ENCODE measurements around the gene C1orf35.
"Not testable (repeated sequence)": the region's sequence is repeated elsewhere in the genome, so short reads cannot be mapped to it uniquely, and the experiment has no call there.

Gene C1orf35

GRCh38 chr1:228142155-228142691 is 39.1 kb upstream of the C1orf35 start:
- no peak for DNase-seq (ENCODE audit: low read depth in 2 of 2)

GRCh38 chr1:228141226-228142044 is 38.3 kb upstream of the C1orf35 start:
- DNase-seq (ENCODE audit: low read depth in 2 of 2) = no peak

- DNase-seq (ENCODE audit: low read depth in 2 of 2) = no peak
Observed at GRCh38 chr1:228140724-228141225, 37.6 kb upstream of the C1orf35 start.

- peak; percentile 100 for DNase-seq (ENCODE audit: low read depth in 2 of 2)
Observed at GRCh38 chr1:228139931-228140723, 37.0 kb upstream of the C1orf35 start, which contains the start of gene GUK1. TSS of gene GUK1 (plus strand) at chr1:228140279. CDS start at chr1:228140303, 24 bp downstream.

- DNase-seq (ENCODE audit: low read depth in 2 of 2) = no peak
Observed at GRCh38 chr1:228139406-228139930, 36.3 kb upstream of the C1orf35 start.

GRCh38 chr1:228136901-228137300 is 33.8 kb upstream of the C1orf35 start:
- no peak for DNase-seq (ENCODE audit: low read depth in 2 of 2)

GRCh38 chr1:228134591-228134990 is 31.5 kb upstream of the C1orf35 start:
- no peak for DNase-seq (ENCODE audit: low read depth in 2 of 2)

- DNase-seq (ENCODE audit: low read depth in 2 of 2) = no peak
Observed at GRCh38 chr1:228131766-228132165, 28.6 kb upstream of the C1orf35 start.

GRCh38 chr1:228125185-228125584 is 22.1 kb upstream of the C1orf35 start:
- no peak for DNase-seq (ENCODE audit: low read depth in 2 of 2)

GRCh38 chr1:228123505-228123904 is 20.4 kb upstream of the C1orf35 start:
- no peak for DNase-seq (ENCODE audit: low read depth in 2 of 2)

- DNase-seq (ENCODE audit: low read depth in 2 of 2) = no peak
Observed at GRCh38 chr1:228122921-228123441, 19.9 kb upstream of the C1orf35 start.

- DNase-seq (ENCODE audit: low read depth in 2 of 2) = no peak
Observed at GRCh38 chr1:228120857-228121489, 17.8 kb upstream of the C1orf35 start.

- DNase-seq (ENCODE audit: low read depth in 2 of 2) = no peak
Observed at GRCh38 chr1:228120351-228120750, 17.2 kb upstream of the C1orf35 start.

GRCh38 chr1:228118040-228118439 is 14.9 kb upstream of the C1orf35 start:
- DNase-seq (ENCODE audit: low read depth in 2 of 2) = no peak

- DNase-seq (ENCODE audit: low read depth in 2 of 2) = no peak
Observed at GRCh38 chr1:228117335-228117734, 14.2 kb upstream of the C1orf35 start.

GRCh38 chr1:228114827-228115226 is 11.7 kb upstream of the C1orf35 start:
- DNase-seq (ENCODE audit: low read depth in 2 of 2) = no peak

- DNase-seq (ENCODE audit: low read depth in 2 of 2) = no peak
Observed at GRCh38 chr1:228112617-228113016, 9.5 kb upstream of the C1orf35 start.

- DNase-seq (ENCODE audit: low read depth in 2 of 2) = no peak
Observed at GRCh38 chr1:228112167-228112566, 9.0 kb upstream of the C1orf35 start.

GRCh38 chr1:228111315-228111714 is 8.2 kb upstream of the C1orf35 start:
- DNase-seq (ENCODE audit: low read depth in 2 of 2) = not testable (repeated sequence)

GRCh38 chr1:228110556-228110955 is 7.4 kb upstream of the C1orf35 start:
- DNase-seq (ENCODE audit: low read depth in 2 of 2) = no peak

- DNase-seq (ENCODE audit: low read depth in 2 of 2) = no peak
Observed at GRCh38 chr1:228109962-228110488, 6.9 kb upstream of the C1orf35 start.

Data from stimulated activated CD4-positive, alpha-beta T cell treated with anti-CD3 and anti-CD28 coated beads, Interleukin-15, amount 100 ng/mL, for 48 hours (primary cell).